Epithelial cell of esophagus (primary cell): Measurements from ENCODE around the gene PMM1.
"Not testable (repeated sequence)": the region's sequence is repeated elsewhere in the genome, so short reads cannot be mapped to it uniquely, and the experiment has no call there.

Source experiments
- DNase-seq: peaks from one replicate; pipeline ENCODE4 v3.0.0; 2010; ENCODE audit warnings: low read depth
- H3K4me3 ChIP-seq: 2 replicates; pipeline ENCODE4 v1.5.1; 2011; ENCODE audit warnings: mild to moderate bottlenecking, low read length, control low read depth
- TF ChIP-seq, protein P1 (sequence below): IDR thresholded peaks from 2 replicates; pipeline ENCODE4 v1.5.1; 2011; ENCODE audit warnings: low read depth, mild to moderate bottlenecking, low read length, control low read depth, inconsistent platforms; ENCODE audit not compliant: insufficient read depth; ENCODE audit errors: missing control alignments

The PMM1 gene

DNA sequence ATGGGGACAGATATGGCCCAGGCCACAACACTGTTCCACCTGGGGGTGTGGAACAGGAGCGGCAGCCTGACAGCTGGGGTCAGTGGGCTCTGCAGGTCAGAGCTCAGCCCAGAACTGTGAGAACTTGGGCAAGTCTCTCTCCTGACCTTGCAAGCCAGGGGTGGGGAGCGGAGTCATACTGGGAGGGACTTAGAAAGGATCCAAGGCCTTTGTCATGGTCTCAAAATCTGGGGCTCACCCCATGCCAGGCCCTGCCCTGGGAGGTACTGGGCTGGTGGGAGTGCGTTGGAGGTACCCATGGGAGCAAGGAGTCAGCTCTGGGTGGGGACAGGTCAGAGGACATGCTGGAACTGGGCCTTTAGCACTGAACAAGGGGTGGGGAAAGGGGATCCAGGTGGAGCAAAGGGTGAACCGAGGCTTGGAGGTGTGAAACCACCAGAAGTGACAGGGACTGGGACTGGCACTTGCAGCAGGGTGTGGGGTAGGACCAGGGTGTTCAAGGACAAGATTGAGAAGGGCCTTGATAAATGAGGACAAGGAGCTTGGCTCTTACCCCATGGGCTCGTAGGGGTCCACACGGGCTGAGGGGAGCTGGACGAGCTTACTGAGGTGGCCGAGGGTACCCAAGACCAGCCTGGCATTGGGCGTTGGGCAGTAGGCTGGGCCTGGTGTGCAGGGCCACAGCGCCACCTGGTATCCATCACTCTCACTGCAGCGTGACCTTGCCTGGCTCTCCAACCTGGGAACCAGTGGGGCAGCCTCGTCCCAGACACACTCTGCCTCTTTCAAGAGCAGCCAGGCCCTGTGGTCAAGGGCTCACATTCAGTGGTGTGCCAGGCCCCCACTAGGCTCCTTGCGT is 7.4 kb upstream of the PMM1 start:
- TF ChIP-seq, protein P1, sequence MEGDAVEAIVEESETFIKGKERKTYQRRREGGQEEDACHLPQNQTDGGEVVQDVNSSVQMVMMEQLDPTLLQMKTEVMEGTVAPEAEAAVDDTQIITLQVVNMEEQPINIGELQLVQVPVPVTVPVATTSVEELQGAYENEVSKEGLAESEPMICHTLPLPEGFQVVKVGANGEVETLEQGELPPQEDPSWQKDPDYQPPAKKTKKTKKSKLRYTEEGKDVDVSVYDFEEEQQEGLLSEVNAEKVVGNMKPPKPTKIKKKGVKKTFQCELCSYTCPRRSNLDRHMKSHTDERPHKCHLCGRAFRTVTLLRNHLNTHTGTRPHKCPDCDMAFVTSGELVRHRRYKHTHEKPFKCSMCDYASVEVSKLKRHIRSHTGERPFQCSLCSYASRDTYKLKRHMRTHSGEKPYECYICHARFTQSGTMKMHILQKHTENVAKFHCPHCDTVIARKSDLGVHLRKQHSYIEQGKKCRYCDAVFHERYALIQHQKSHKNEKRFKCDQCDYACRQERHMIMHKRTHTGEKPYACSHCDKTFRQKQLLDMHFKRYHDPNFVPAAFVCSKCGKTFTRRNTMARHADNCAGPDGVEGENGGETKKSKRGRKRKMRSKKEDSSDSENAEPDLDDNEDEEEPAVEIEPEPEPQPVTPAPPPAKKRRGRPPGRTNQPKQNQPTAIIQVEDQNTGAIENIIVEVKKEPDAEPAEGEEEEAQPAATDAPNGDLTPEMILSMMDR: peak; percentile 81
- peak; percentile 73 for DNase-seq
- no peak overlapping the region for H3K4me3 ChIP-seq

DNA sequence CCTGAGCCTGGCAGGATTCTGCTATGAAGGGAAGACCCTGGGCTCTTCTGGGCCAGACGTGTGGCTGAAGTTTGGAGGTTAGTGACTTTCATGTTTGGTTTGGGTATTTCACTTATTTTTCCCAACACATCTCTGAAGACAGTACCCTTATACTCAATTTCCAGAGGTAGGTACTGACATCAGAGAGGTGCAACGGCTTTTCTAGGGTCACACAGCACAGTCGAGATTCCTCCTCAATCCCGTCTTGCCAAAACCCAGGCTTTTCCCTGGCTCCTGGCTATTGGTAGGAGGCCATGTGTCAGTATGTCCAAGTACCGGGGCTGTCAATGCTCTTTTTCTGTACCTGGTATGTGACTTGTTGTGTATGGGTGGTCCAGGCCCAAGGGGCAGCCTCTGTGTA is 6.1 kb upstream of the PMM1 start:
- no peak for DNase-seq
- H3K4me3 ChIP-seq: no peak overlapping the region
- TF ChIP-seq, protein P1: no peak

DNA sequence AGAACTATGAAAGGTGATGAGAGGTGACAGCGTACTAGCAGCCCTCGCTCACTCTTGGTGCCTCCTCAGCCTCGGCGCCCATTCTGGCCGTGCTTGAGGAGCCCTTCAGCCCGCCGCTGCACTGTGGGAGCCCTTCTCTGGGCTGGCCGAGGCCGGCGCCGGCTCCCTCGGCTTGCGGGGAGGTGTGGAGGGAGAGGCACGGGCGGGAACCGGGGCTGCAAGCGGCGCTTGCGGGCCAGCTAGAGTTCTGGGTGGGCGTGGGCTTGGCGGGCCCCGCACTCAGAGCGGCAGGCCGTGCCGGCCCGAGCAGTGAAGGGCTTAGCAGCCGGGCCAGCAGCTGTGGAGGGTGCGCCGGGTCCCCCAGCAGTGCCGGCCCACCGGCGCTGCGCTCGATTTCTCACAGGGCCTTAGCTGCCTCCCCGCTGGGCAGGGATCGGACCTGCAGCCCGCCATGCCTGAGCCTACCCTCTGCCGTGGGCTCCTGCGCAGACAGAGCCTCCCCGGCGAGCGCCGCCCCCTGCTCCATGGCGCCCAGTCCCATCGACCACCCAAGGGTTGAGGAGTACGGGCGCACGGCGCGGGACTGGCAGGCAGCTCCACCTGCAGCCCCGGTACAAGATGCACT is 3.8 kb upstream of the PMM1 start:
- not testable (repeated sequence) for DNase-seq, H3K4me3 ChIP-seq

DNA sequence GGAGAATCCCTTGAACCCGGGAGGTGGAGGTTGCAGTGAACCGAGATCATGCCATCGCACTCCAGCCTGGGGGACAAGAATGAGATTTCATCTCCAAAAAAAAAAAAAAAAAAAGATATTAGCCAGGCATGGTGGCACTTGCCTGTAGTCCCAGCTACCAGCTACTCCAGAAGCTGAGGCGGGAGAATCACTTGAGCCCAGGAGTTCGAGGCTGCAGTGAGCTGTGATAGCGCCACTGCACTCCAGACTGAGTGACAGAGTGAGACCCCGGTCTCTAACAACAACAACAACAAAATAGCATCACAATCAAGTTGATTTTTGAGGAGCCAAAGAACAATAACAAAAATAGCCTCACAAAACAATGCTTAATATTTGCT is 2.3 kb downstream of the PMM1 start:
- no peak overlapping the region for H3K4me3 ChIP-seq
- TF ChIP-seq, protein P1: no peak
- DNase-seq: no peak

DNA sequence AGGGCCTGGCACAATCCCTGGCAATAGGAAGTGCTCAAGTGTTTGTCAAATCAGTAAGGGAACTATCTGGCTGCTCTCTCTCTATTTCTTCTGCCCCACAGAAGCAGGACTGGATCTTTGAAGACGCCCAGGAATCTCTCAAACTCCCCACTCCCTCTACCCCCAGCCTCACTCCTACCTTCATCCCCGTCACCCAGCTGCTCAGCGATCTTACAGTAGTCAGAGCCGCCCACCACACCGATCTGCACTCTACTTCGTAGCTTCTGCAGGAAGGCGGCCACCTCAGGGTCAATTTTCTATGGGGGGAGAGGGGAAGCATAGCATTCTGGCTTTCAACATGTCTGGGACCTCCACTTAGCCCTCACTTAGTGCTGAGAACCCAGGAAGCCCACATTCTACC is 3.7 kb downstream of the PMM1 start:
- TF ChIP-seq, protein P1: no peak
- no peak overlapping the region for H3K4me3 ChIP-seq
- no peak for DNase-seq

DNA sequence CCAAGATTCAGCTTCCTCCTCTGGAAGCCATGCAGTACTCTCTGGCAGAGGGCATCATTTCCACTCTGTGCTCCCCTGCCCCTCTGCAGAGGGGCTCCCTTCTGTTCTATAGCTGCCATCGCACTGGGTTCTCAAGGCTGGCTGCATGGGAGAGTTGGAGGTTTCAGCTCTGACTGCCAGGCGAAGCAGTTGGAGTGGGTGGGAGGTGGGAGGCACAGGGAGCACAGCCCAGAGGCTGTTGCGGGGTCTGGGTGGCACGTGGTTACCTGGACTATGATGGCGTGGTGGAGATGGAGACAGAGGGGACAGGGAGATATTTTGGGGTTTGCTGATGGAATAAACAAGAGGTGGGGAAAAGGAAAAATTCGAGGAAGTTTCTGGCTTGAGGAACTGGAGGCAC is 4.8 kb downstream of the PMM1 start:
- no peak for DNase-seq
- TF ChIP-seq, protein P1: no peak
- H3K4me3 ChIP-seq: no peak overlapping the region

DNA sequence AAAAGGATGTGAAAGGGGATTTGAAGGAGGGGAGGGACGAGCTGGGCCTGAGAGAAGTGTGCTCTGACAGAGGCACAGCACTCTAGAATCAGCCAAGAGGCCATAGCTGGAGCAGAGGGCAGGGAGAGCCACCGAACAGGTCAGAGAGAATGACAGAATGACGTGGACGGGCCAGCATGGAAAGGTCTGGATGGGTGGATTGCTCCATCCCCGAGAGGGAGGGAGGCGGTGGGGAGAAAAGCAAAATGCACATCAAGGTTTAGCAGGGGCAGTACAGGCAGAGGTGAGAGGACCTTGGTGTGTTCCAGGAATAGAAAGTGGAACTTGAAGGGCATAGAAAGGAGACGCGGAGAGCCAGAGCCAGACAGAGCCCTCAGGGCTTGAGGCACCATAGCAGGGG is 6.9 kb downstream of the PMM1 start:
- TF ChIP-seq, protein P1: no peak
- H3K4me3 ChIP-seq: no peak overlapping the region
- no peak for DNase-seq
